WERI-Rb-1 (cell line): Measurements from ENCODE around the gene CDH3.

Experiments
- DNase-seq: peaks from one replicate; pipeline ENCODE4 v3.0.0-alpha.2; 2020
- H3K27ac ChIP-seq: fragments of 250-450 bp; sonication (Bioruptor Pico); 2 replicates; pipeline ENCODE4 v1.5.1; 2020; ENCODE audit warnings: mild to moderate bottlenecking, moderate library complexity
- H3K27me3 ChIP-seq: fragments of 250-450 bp; sonication (Bioruptor Pico); 2 replicates; pipeline ENCODE4 v1.5.1; 2021; ENCODE audit warnings: mild to moderate bottlenecking, low read depth, moderate library complexity; ENCODE audit not compliant: insufficient read depth, severe bottlenecking
- H3K36me3 ChIP-seq: fragments of 250-450 bp; sonication (Bioruptor Pico); 2 replicates; pipeline ENCODE4 v1.5.1; 2020; ENCODE audit warnings: mild to moderate bottlenecking, moderate library complexity
- H3K4me3 ChIP-seq: 2 replicates; pipeline ENCODE4 v1.5.1; 2011; ENCODE audit warnings: low read depth, mild to moderate bottlenecking, control low read depth, low read length
- H3K9me3 ChIP-seq: fragments of 250-450 bp; sonication (Bioruptor Pico); 2 replicates; pipeline ENCODE4 v1.5.1; 2021; ENCODE audit warnings: mild to moderate bottlenecking, moderate library complexity; ENCODE audit not compliant: severe bottlenecking
- CTCF ChIP-seq: IDR thresholded peaks from 2 replicates; pipeline ENCODE4 v1.5.1; 2011; ENCODE audit warnings: low read depth, mild to moderate bottlenecking, control low read depth, inconsistent platforms, low read length

Gene CDH3

GRCh38 chr16:68612996-68613395 lies 32.1 kb upstream of the CDH3 start:
- H3K27ac ChIP-seq: no peak overlapping the region

DNA sequence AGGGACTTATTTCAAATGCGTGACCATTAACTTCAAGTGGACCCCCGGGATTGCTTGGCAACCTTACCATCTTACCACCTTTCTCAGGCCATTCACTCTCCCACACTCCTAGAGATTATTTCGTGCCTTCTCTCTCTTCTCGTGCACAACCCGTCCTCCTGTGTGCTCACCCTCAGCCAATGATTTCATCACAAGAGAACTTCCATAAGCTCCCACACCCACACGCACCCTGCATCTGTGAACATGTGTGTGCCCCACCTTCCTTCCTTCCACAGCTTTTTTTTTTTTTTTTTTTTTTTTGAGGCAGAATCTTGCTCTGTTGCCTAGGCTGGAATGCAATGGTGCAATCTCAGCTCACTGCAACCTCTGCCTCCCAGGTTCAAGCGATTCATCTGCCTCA lies 27.4 kb upstream of the CDH3 start:
- no peaks in the 10 kb centered on the region for H3K36me3 ChIP-seq
- H3K27ac ChIP-seq: no peak overlapping the region
- DNase-seq: no peak
- no peaks in the 10 kb centered on the region for H3K27me3 ChIP-seq
- H3K9me3 ChIP-seq: peaks cover 6% of the 10 kb centered on the region
- no peak overlapping the region for H3K4me3 ChIP-seq
- no peak for TF ChIP-seq CTCF

More at GRCh38 chr16:68612996-68613395, 32.1 kb upstream of the CDH3 start:
- Histone ChIP-seq H3K4me3 (no peak overlapping the region), H3K27me3 (no peaks in the 10 kb centered on the region), H3K36me3 (no peaks in the 10 kb centered on the region), H3K9me3 (peaks cover 6% of the 10 kb centered on the region)
- TF ChIP-seq CTCF: no peak
- no peak for DNase-seq

DNA sequence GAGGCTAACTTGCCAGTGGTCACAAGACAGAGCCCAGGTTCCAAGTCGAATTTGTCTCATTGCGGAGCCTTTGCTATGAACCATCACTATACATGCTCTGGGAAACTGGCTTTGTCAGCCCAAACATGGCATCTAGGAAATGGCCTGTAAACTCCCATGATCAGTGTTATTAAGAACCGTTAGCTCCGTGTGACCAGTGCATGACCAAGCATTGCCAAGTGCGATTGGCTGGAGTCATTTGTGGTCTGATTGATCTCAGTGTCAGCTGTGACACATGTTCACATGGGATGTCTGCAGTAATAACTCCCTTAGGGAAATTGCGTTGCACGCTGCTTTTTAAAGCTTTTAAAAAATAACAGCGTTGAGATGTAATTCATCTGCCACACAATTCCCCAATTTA lies 18.6 kb upstream of the CDH3 start:
- no peaks in the 10 kb centered on the region for H3K36me3 ChIP-seq
- no peaks in the 10 kb centered on the region for H3K9me3 ChIP-seq
- H3K27me3 ChIP-seq: no peaks in the 10 kb centered on the region
- DNase-seq: no peak
- H3K4me3 ChIP-seq: no peak overlapping the region
- no peak overlapping the region for H3K27ac ChIP-seq
- no peak for TF ChIP-seq CTCF

DNA sequence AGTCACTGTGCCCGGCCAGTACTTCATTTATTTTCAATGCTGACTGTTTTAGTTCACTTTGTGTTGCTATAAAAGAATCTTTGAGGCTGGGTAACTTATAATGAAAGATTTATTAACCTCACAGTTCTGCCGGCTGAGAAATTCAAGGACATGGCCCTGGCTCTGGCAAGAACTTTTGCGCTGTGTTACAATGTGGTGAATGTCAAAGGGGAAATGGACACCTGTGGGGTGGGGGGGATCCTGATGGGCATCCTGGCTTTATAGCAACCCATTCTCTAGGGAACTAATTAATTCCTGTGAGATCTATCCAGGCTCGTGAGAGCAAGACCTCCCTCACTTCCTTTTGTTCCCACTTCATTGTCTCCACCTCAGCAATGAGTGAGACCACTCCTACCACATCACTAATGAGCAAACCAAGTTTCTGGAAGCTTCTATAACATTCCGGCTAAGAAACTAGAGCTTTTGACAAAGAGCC lies 17.1 kb upstream of the CDH3 start:
- DNase-seq: no peak
- Histone ChIP-seq H3K36me3 (no peaks in the 10 kb centered on the region), H3K27ac (no peak overlapping the region), H3K27me3 (no peaks in the 10 kb centered on the region), H3K4me3 (no peak overlapping the region), H3K9me3 (no peaks in the 10 kb centered on the region)
- no peak for TF ChIP-seq CTCF

DNA sequence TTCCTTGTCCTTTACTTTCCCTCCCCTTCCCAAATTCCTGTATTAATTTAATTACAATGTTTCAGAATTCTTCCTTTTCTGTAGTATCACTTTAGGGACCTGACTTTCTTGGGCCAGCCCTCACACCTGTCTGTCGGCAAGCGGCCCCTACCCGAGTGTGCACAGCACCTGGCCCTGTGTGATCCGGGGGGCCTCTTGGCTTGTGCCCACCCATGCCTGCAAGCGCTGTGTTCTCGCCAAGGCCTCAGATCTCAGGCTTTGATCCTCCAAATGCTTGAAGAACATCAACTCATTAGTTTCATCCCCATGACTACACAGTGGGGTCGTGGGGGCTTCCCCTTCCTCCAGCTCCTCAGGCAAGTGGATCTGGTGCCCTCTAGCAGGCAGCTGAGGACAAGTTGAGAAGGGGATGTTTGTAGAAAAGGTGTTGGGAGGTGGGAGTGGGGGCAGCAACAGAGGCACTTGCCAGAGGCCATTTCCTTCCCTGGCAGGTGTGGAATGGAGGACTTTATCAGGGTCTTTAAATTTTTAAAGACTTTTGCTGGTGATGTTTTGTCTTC lies 15.7 kb upstream of the CDH3 start:
- Histone ChIP-seq H3K27ac (no peak overlapping the region), H3K27me3 (no peaks in the 10 kb centered on the region), H3K36me3 (no peaks in the 10 kb centered on the region), H3K9me3 (no peaks in the 10 kb centered on the region), H3K4me3 (no peak overlapping the region)
- TF ChIP-seq CTCF: peak; percentile 16; the same call in 1 of the 2 replicates
- DNase-seq: no peak

GRCh38 chr16:68636064-68636560 lies 9.0 kb upstream of the CDH3 start:
- DNase-seq: no peak
- Histone ChIP-seq H3K4me3 (no peak overlapping the region), H3K27me3 (no peaks in the 10 kb centered on the region), H3K27ac (no peak overlapping the region), H3K9me3 (no peaks in the 10 kb centered on the region), H3K36me3 (no peaks in the 10 kb centered on the region)
- no peak for TF ChIP-seq CTCF
